CD4-positive, CD25-positive, alpha-beta regulatory T cell (primary cell): Measurements from ENCODE around the gene YTHDF1. TPM values are rescaled to one million over a fixed set of nuclear protein-coding genes. Genes with fewer than 3 reads are reported as not detected.

ENCODE experiments used
- ATAC-seq, 2 donors: fragments of 150-1000 bp; cut with Tn5 transposase; one replicate each; pipeline ENCODE4 v1.10.0; 2021; ENCODE audit warnings: low read depth in 2 of 2, moderate number of reproducible peaks in 2 of 2, moderate library complexity in 1 of 2
- DNase-seq, 3 donors: peaks; one replicate each; pipeline versions ENCODE4 v3.0.0 to v3.0.0-alpha.2; 2012 to 2022; ENCODE audit warnings: mixed read lengths in 1 of 3
- H3K27ac ChIP-seq: one replicate; pipeline ENCODE4 v1.7.0; 2013; ENCODE audit warnings: mild to moderate bottlenecking, low read length; ENCODE audit not compliant: insufficient read depth, poor library complexity, severe bottlenecking
- H3K27me3 ChIP-seq: one replicate; pipeline ENCODE4 v1.7.0; 2013; ENCODE audit warnings: low read length; ENCODE audit not compliant: control insufficient read depth, insufficient read depth
- H3K36me3 ChIP-seq: one replicate; pipeline ENCODE4 v1.7.0; 2013; ENCODE audit warnings: mild to moderate bottlenecking, low read length, moderate library complexity; ENCODE audit not compliant: control insufficient read depth, insufficient read depth
- H3K4me1 ChIP-seq: 2 replicates; pipeline ENCODE4 v1.7.0; 2013; ENCODE audit warnings: mild to moderate bottlenecking, low read length; ENCODE audit not compliant: insufficient read depth, control insufficient read depth, poor library complexity, severe bottlenecking
- H3K4me3 ChIP-seq: one replicate; pipeline ENCODE4 v1.7.0; 2013; ENCODE audit warnings: low read depth, mild to moderate bottlenecking, low read length, moderate library complexity
- H3K9me3 ChIP-seq, 2 experiments: 1 replicate in 1 of 2; 2 replicates in 1 of 2; pipeline ENCODE4 v1.7.0; 2013; ENCODE audit warnings: low read length in 2 of 2, mild to moderate bottlenecking in 1 of 2, moderate library complexity in 1 of 2; ENCODE audit not compliant: control insufficient read depth in 2 of 2
- H3K27ac Mint-ChIP-seq, 3 donors: one replicate each; pipeline ENCODE4 v1.8.0; 2020 to 2022; ENCODE audit warnings: mild to moderate bottlenecking in 3 of 3, mixed read lengths in 3 of 3, moderate library complexity in 2 of 3
- H3K27me3 Mint-ChIP-seq: one replicate; pipeline ENCODE4 v1.8.0; 2022; ENCODE audit warnings: mild to moderate bottlenecking, mixed read lengths
- H3K36me3 Mint-ChIP-seq: one replicate; pipeline ENCODE4 v1.8.0; 2020; ENCODE audit warnings: mixed read lengths
- H3K4me1 Mint-ChIP-seq, 4 donors: one replicate each; pipeline ENCODE4 v1.8.0; 2020 to 2022; ENCODE audit warnings: mixed read lengths in 4 of 4, mild to moderate bottlenecking in 1 of 4
- H3K4me3 Mint-ChIP-seq, 4 donors: one replicate each; pipeline ENCODE4 v1.8.0; 2020 to 2022; ENCODE audit warnings: mild to moderate bottlenecking in 4 of 4, mixed read lengths in 4 of 4, moderate library complexity in 3 of 4
- H3K9me3 Mint-ChIP-seq, 7 donors: one replicate each; pipeline ENCODE4 v1.8.0; 2020 to 2022; ENCODE audit warnings: mixed read lengths in 7 of 7, mild to moderate bottlenecking in 3 of 7, moderate library complexity in 2 of 7
- polyA plus RNA-seq, 4 donors: library from polyadenylated mRNA; unstranded; fragments of 300-500 nt; fragmentation: Illumina TruSeq; gene quantifications; one replicate each; pipeline ENCODE4 v1.2.3, GENCODE V29; 2021
- total RNA-seq: library from RNA; stranded (reverse); gene quantifications from one replicate; pipeline ENCODE4 v1.2.3, GENCODE V29; 2022

Gene YTHDF1
- total and polyA plus RNA-seq, 5 donors from 2014 or later, result 28.5 to 38.4 (median 33.5) TPM

DNA sequence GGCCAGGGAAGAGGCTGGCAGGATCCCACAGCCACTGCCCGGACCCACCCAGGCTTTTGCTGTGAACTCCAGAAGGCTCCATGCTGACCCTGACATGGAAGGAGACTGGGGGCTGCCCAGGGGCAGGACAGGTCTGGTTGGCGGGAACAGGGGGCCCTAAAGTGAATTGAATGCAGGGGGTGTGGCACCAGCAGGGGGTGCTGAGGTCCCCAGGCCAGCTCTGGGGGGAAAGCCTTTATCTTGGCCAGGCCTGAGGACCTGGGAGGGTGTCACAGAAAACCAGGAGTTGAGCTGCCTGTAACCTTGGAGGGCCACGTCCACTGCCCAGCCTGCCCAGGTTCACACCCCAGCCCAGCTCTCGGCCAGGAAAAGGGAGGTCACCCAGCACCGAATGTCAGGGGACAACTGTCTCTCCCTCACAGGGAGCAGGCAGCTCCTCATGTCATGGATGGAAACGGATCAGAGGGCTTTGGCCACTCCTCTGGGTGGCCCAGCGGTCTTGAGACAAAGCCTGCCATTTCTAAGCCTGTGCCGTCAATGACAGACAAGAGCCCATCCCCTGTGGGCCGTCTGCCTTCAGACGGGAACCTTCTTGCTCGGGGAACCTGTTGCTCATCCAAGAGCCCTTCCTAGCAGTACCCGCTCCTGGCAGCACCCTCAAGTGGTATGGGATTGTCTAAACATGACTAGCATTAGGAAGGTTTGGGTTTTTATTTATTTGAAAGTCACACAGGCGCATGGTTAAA is 2.9 kb upstream of the YTHDF1 start:
- H3K27ac ChIP-seq, result no peak overlapping the region
- ATAC-seq (no peak), DNase-seq (no peak)
- no peaks in the 10 kb centered on the region for H3K9me3 ChIP-seq
- H3K4me3 ChIP-seq, result no peak overlapping the region
- Mint-ChIP-seq H3K9me3 (no peaks in the 10 kb centered on the region), H3K27me3 (peaks cover 9% of the 10 kb centered on the region), H3K4me3 (peak overlapping the region in 1 of 4 donors; percentile 21), H3K4me1 (peaks cover 7 to 24% (median 12%) of the 10 kb centered on the region in 4 donors), H3K36me3 (peaks cover 5% of the 10 kb centered on the region), H3K27ac (no peak overlapping the region)
- H3K4me1 ChIP-seq, result peaks cover 19% of the 10 kb centered on the region
- no peaks in the 10 kb centered on the region for H3K27me3 ChIP-seq
- peaks cover 4% of the 10 kb centered on the region for H3K36me3 ChIP-seq

DNA sequence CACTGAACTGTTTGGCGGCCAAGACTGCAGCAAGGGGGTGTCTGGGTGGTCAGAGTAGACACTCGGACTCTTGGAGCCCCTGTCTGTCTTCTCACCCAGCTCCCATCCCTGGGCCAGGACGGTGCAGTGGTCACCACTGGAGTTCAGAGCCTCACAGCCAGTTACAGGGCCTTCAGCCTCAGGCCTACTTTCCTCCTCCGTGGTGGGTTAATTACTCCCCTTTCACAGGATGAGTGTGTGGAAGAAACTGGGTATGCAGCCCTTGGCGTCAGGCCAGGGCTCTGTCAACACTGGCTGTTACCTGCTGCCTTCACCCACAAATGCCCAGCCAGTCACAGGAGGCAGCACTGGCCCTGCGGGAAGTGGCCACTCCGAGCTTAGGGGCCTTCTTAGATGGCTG is 1.8 kb upstream of the YTHDF1 start:
- peaks cover 30% of the 10 kb centered on the region for H3K4me1 ChIP-seq
- Mint-ChIP-seq H3K4me3 (peak overlapping the region in 2 of 4 donors; percentile 4 to 97), H3K9me3 (no peaks in the 10 kb centered on the region), H3K27me3 (peaks cover 4% of the 10 kb centered on the region), H3K36me3 (peaks cover 13% of the 10 kb centered on the region), H3K27ac (no peak overlapping the region), H3K4me1 (peaks cover 13 to 32% (median 19%) of the 10 kb centered on the region in 4 donors)
- no peak overlapping the region for H3K27ac ChIP-seq
- DNase-seq (no peak), ATAC-seq (no peak)
- peaks cover 13% of the 10 kb centered on the region for H3K36me3 ChIP-seq
- H3K9me3 ChIP-seq, result no peaks in the 10 kb centered on the region
- no peak overlapping the region for H3K4me3 ChIP-seq
- H3K27me3 ChIP-seq, result no peaks in the 10 kb centered on the region

DNA sequence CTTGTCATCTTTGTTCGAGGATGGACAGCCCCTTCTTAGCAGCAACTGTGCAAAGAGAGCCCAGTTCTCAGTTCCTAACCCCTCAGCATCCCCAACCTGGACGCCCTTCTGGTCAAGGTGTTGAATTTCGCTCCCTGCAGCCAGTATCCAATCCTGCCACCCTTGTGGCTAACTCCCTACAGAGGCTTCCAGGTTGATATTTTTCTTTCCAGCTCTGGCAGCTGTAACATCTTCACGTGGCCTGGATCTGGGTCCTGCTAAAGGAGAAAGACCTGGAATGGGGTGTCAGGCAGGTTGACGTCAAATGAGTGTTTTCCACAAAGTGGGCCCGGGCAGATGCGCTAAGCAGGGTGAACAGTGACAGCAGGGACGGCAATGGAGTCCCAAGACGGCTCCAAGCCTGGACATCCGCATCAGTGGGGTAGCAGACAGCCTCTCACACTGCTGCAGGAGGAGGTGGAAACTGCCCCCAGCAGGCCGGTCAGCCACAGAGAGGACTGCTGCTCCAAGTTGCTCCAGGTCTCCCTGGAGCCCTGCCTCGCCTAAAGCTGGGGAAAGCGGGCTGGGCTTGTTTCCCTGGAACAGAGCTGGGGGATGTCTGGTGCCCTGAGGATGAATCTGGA is 1.0 kb upstream of the YTHDF1 start:
- H3K27me3 Mint-ChIP-seq, result peaks cover 4% of the 10 kb centered on the region
- peak overlapping the region; percentile 92 to 95 (median 94) for H3K27ac Mint-ChIP-seq
- H3K36me3 Mint-ChIP-seq, result peaks cover 18% of the 10 kb centered on the region
- Histone ChIP-seq H3K4me1 (peaks cover 35% of the 10 kb centered on the region), H3K4me3 (no peak overlapping the region), H3K36me3 (peaks cover 21% of the 10 kb centered on the region), H3K27ac (no peak overlapping the region), H3K9me3 (no peaks in the 10 kb centered on the region), H3K27me3 (no peaks in the 10 kb centered on the region)
- no peaks in the 10 kb centered on the region for H3K9me3 Mint-ChIP-seq
- no peak for ATAC-seq
- peaks cover 15 to 40% (median 24%) of the 10 kb centered on the region in 4 donors for H3K4me1 Mint-ChIP-seq
- DNase-seq, result no peak
- H3K4me3 Mint-ChIP-seq, result peak overlapping the region; percentile 88 to 97 (median 92)

DNA sequence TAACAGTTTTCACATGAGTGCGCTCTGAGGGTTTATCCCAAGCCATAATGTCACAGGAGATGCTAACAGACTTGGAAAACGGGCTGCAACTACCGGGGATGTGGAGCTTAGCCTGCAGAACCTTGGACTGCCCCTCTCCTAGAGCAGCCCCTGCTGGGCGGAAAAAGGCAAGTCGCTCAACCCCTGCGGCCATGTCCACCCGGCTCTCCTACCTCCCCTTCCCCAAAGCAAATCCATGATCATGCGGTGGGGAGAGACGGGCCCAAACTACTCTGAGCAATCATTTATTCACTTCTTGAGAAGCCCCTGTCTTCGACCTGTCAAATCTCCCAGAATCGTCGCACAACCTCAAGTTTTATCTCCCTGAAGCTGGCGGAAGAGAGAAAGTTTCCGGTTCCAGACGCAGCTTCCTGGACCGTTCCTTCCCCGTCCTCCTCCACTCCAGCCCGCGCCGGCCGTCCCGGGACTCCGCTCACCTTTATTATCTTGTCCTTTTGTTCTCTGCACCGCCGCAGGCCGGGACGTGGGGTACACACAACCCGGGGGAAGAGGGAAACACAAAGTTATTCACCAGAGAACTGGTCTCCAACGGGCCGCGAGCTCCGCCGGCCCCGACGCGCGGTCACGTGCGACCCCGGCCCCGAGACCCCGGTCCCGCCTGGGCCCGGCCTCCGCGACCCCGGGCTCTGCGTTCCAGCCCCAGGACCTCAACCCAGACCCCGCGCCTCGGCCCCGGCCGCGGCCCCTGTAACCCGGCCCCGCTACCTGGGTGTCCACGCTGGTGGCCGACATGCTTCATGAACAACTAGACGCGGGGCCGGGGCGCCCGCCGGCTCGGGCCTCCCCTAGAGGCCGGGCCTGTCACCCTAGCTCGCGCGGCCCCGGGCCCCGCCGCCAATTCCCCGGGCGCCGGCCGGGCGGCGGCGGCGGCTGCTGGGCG is 560 bp downstream of the YTHDF1 start:
- H3K9me3 ChIP-seq, result no peaks in the 10 kb centered on the region
- H3K4me3 Mint-ChIP-seq, result peak overlapping the region; percentile 91 to 97 (median 95)
- peaks cover 21% of the 10 kb centered on the region for H3K36me3 Mint-ChIP-seq
- H3K27ac ChIP-seq, result peak overlapping the region; percentile 70
- DNase-seq (peak in 2 of 3 donors; percentile 9 to 46), ATAC-seq (peak in 1 of 2 donors; percentile 3)
- H3K4me1 Mint-ChIP-seq, result peaks cover 20 to 55% (median 31%) of the 10 kb centered on the region in 4 donors
- H3K9me3 Mint-ChIP-seq, result no peaks in the 10 kb centered on the region
- peak overlapping the region; percentile 78 for H3K4me3 ChIP-seq
- peaks cover 34% of the 10 kb centered on the region for H3K36me3 ChIP-seq
- H3K27ac Mint-ChIP-seq, result peak overlapping the region; percentile 69 to 96 (median 91)
- peaks cover 2% of the 10 kb centered on the region for H3K27me3 Mint-ChIP-seq
- no peaks in the 10 kb centered on the region for H3K27me3 ChIP-seq
- peaks cover 35% of the 10 kb centered on the region for H3K4me1 ChIP-seq

DNA sequence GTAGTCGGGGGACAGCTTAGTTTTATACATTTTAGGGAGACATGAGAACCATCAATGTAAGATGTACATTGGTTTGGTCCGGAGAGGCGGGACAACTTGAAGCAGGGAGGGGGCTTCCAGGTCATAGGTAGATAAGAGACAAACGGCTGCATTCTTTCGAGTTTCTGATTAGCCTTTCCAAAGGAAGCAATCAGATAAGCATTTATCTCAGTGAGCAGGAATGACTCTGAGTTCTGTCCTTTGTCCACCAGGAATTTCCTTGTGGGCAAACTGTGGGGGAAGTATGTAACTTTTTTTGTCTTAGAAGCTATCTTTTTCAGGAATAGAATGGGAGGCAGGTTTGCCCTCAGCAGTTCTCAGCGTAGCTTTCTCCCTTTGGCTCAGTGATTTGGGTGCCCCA is 1.4 kb downstream of the YTHDF1 start:
- DNase-seq (no peak), ATAC-seq (no peak)
- H3K27ac Mint-ChIP-seq, result peak overlapping the region in 2 of 3 donors; percentile 72 to 91
- peaks cover 20 to 64% (median 31%) of the 10 kb centered on the region in 4 donors for H3K4me1 Mint-ChIP-seq
- Histone ChIP-seq H3K36me3 (peaks cover 42% of the 10 kb centered on the region), H3K9me3 (no peaks in the 10 kb centered on the region), H3K27ac (peak overlapping the region; percentile 70), H3K4me3 (peak overlapping the region; percentile 78), H3K4me1 (peaks cover 35% of the 10 kb centered on the region), H3K27me3 (no peaks in the 10 kb centered on the region)
- H3K9me3 Mint-ChIP-seq, result no peaks in the 10 kb centered on the region
- peaks cover 21% of the 10 kb centered on the region for H3K36me3 Mint-ChIP-seq
- H3K27me3 Mint-ChIP-seq, result no peaks in the 10 kb centered on the region
- H3K4me3 Mint-ChIP-seq, result peak overlapping the region; percentile 91 to 96 (median 95)

DNA sequence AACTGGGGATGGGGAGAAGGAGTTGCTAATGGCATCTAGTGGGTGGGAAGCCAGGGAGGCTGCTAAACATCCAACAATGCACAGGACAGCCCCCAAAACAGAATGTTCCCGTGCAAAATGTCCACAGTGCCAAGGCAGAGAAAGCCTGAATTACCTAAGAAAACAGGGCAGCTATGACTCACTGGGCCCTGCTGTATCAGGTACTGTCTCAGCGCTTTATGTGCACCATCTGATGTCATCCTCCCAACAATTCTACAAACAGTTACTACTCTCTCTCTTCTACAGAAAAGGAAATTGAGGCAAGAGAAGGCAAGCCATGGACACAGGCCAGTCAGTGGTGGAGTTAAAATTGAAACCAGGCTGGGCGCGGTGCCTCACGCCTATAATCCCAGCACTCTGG is 3.1 kb downstream of the YTHDF1 start:
- ATAC-seq (no peak), DNase-seq (no peak)
- H3K9me3 ChIP-seq, result no peaks in the 10 kb centered on the region
- peak overlapping the region in 2 of 4 donors; percentile 56 to 96 for H3K4me3 Mint-ChIP-seq
- peaks cover 20 to 75% (median 32%) of the 10 kb centered on the region in 4 donors for H3K4me1 Mint-ChIP-seq
- no peaks in the 10 kb centered on the region for H3K27me3 ChIP-seq
- no peaks in the 10 kb centered on the region for H3K27me3 Mint-ChIP-seq
- H3K4me1 ChIP-seq, result peaks cover 35% of the 10 kb centered on the region
- no peaks in the 10 kb centered on the region for H3K9me3 Mint-ChIP-seq
- peak overlapping the region; percentile 19 for H3K4me3 ChIP-seq
- no peak overlapping the region for H3K27ac ChIP-seq
- peaks cover 23% of the 10 kb centered on the region for H3K36me3 Mint-ChIP-seq
- peaks cover 59% of the 10 kb centered on the region for H3K36me3 ChIP-seq
- H3K27ac Mint-ChIP-seq, result peak overlapping the region in 2 of 3 donors; percentile 60 to 88

DNA sequence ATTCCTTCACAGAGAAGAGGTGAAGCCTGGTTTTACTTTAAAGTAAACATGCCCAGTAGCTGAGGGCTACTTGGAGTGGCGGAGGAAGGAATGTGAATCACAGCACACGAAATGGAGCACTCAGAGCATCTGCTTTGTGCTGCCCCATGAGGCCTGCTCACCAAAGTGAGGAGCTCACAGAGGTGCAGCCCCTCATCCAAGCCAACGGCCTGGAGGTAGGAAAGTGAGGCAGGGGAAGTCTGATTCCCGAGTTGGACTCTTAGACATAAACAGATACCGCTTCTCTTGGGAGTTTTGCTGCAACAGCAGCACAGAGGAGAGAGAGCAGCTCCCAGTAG is 3.6 kb downstream of the YTHDF1 start:
- H3K4me3 Mint-ChIP-seq, result peak overlapping the region; percentile 51 to 77 (median 60)
- DNase-seq, result no peak
- no peaks in the 10 kb centered on the region for H3K27me3 Mint-ChIP-seq
- H3K36me3 Mint-ChIP-seq, result peaks cover 25% of the 10 kb centered on the region
- no peaks in the 10 kb centered on the region for H3K9me3 Mint-ChIP-seq
- no peak for ATAC-seq
- peaks cover 20 to 79% (median 32%) of the 10 kb centered on the region in 4 donors for H3K4me1 Mint-ChIP-seq
- no peak overlapping the region for H3K27ac ChIP-seq
- peaks cover 35% of the 10 kb centered on the region for H3K4me1 ChIP-seq
- no peaks in the 10 kb centered on the region for H3K9me3 ChIP-seq
- peak overlapping the region in 2 of 3 donors; percentile 60 to 88 for H3K27ac Mint-ChIP-seq
- H3K4me3 ChIP-seq, result peak overlapping the region; percentile 19
- H3K27me3 ChIP-seq, result no peaks in the 10 kb centered on the region
- H3K36me3 ChIP-seq, result peaks cover 62% of the 10 kb centered on the region
